Measurements from ENCODE around the gene SPSB1.

DNA sequence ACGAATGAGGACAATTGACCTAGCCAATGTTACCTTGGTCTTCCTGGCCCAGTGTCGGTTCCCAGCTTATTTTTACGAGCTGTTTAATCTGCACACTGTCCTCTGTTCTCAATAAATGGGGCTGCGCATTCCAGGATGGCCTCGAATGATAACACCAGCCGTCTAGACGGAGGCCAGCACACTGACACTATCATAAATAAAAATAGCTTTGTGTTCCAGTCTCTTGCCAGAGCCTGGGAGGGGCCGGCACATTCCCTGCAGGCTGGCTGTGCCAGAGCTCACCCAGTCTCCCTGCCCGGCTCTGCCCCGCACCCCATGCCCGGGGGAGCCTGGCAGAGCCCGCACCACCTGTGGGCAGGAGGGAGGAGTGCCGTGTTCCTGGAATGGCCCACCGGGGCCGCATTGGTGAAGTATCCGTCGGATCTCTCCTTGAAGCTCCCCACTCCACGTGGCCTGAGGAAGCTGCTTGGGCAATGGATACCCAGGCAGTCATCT is 92.1 kb downstream of the SPSB1 start:
- TF ChIP-seq, protein P1, sequence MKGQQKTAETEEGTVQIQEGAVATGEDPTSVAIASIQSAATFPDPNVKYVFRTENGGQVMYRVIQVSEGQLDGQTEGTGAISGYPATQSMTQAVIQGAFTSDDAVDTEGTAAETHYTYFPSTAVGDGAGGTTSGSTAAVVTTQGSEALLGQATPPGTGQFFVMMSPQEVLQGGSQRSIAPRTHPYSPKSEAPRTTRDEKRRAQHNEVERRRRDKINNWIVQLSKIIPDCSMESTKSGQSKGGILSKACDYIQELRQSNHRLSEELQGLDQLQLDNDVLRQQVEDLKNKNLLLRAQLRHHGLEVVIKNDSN (IDR thresholded peaks at IDR 0.05), result no peak
- TF ChIP-seq ZBTB7A (IDR thresholded peaks at IDR 0.05; ENCODE audit: low read depth) (no peak), MAX (IDR thresholded peaks at IDR 0.05) (no peak), EP300 (IDR thresholded peaks at IDR 0.05; ENCODE audit: borderline replicate concordance) (no peak), TAF1 (IDR thresholded peaks at IDR 0.05; ENCODE audit: low read depth) (no peak), CREB1 (IDR thresholded peaks at IDR 0.05; ENCODE audit: low read depth) (no peak), FOXM1 (IDR thresholded peaks at IDR 0.05; ENCODE audit: borderline replicate concordance, low read depth) (no peak), RAD21 (IDR thresholded peaks at IDR 0.05; ENCODE audit: low read depth) (no peak)
- TF ChIP-seq, protein P2, sequence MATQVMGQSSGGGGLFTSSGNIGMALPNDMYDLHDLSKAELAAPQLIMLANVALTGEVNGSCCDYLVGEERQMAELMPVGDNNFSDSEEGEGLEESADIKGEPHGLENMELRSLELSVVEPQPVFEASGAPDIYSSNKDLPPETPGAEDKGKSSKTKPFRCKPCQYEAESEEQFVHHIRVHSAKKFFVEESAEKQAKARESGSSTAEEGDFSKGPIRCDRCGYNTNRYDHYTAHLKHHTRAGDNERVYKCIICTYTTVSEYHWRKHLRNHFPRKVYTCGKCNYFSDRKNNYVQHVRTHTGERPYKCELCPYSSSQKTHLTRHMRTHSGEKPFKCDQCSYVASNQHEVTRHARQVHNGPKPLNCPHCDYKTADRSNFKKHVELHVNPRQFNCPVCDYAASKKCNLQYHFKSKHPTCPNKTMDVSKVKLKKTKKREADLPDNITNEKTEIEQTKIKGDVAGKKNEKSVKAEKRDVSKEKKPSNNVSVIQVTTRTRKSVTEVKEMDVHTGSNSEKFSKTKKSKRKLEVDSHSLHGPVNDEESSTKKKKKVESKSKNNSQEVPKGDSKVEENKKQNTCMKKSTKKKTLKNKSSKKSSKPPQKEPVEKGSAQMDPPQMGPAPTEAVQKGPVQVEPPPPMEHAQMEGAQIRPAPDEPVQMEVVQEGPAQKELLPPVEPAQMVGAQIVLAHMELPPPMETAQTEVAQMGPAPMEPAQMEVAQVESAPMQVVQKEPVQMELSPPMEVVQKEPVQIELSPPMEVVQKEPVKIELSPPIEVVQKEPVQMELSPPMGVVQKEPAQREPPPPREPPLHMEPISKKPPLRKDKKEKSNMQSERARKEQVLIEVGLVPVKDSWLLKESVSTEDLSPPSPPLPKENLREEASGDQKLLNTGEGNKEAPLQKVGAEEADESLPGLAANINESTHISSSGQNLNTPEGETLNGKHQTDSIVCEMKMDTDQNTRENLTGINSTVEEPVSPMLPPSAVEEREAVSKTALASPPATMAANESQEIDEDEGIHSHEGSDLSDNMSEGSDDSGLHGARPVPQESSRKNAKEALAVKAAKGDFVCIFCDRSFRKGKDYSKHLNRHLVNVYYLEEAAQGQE (IDR thresholded peaks at IDR 0.05; ENCODE audit: low read depth), result no peak
